ENCODE data around the gene COL1A1. TPM values are rescaled to one million over a fixed set of nuclear protein-coding genes. Genes with fewer than 3 reads are reported as not detected.

Gene COL1A1
- total and polyA plus RNA-seq, 2 of the 13 experiments (the other 11 are each of a cell fraction or from before 2014, with no cell fraction given) = 0.05 TPM; not detected in 1

GRCh38 chr17:50219939-50220465 is 18.6 kb upstream of the COL1A1 start (continued):
- TF ChIP-seq ARHGAP35 (CRISPR knock-in tag; IDR thresholded peaks at IDR 0.05; ENCODE audit: borderline replicate concordance) = no peak
- no peak for TF ChIP-seq IKZF4 (CRISPR knock-in tag; IDR thresholded peaks at IDR 0.05; ENCODE audit: borderline replicate concordance, low read depth, not compliant biosample characterization)
- 0 out of 4 replicates have a peak, but pooled peaks of 1 of the 2 experiments have one; percentile 39 for TF ChIP-seq POLR2A (IDR thresholded peaks at IDR 0.05; ENCODE audit: insufficient read depth in 1 of 2, low read depth in 2 of 2, low read length in 2 of 2)
- no peak for TF ChIP-seq YEATS2 (CRISPR knock-in tag; IDR thresholded peaks at IDR 0.05; ENCODE audit: borderline replicate concordance)
- TF ChIP-seq, protein P1, sequence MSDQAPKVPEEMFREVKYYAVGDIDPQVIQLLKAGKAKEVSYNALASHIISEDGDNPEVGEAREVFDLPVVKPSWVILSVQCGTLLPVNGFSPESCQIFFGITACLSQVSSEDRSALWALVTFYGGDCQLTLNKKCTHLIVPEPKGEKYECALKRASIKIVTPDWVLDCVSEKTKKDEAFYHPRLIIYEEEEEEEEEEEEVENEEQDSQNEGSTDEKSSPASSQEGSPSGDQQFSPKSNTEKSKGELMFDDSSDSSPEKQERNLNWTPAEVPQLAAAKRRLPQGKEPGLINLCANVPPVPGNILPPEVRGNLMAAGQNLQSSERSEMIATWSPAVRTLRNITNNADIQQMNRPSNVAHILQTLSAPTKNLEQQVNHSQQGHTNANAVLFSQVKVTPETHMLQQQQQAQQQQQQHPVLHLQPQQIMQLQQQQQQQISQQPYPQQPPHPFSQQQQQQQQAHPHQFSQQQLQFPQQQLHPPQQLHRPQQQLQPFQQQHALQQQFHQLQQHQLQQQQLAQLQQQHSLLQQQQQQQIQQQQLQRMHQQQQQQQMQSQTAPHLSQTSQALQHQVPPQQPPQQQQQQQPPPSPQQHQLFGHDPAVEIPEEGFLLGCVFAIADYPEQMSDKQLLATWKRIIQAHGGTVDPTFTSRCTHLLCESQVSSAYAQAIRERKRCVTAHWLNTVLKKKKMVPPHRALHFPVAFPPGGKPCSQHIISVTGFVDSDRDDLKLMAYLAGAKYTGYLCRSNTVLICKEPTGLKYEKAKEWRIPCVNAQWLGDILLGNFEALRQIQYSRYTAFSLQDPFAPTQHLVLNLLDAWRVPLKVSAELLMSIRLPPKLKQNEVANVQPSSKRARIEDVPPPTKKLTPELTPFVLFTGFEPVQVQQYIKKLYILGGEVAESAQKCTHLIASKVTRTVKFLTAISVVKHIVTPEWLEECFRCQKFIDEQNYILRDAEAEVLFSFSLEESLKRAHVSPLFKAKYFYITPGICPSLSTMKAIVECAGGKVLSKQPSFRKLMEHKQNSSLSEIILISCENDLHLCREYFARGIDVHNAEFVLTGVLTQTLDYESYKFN (CRISPR knock-in tag; conservative IDR thresholded peaks at IDR 0.05) = peak; percentile 67
- TF ChIP-seq ZNF619 (CRISPR knock-in tag; IDR thresholded peaks at IDR 0.05) = no peak
- TF ChIP-seq ZNF780A (CRISPR knock-in tag; IDR thresholded peaks at IDR 0.05) = no peak
- TF ChIP-seq NFE2L1 (CRISPR knock-in tag; IDR thresholded peaks at IDR 0.05; ENCODE audit: borderline replicate concordance) = no peak
- no peak for TF ChIP-seq ZNF800 (CRISPR knock-in tag; IDR thresholded peaks at IDR 0.05)
- peak; percentile 39; the same call in 1 of the 2 replicates for TF ChIP-seq ZBTB21 (CRISPR knock-in tag; IDR thresholded peaks at IDR 0.05)
